CD4-positive, alpha-beta T cell treated with Interleukin-6 at 100 ng/mL for 8 hours (primary cell): ENCODE results near the gene GNG7.
"Not testable (repeated sequence)": the region's sequence is repeated elsewhere in the genome, so short reads cannot be mapped to it uniquely, and the experiment has no call there.

Experiments used
- DNase-seq: peaks from one replicate; pipeline ENCODE4 v3.0.0-alpha.2; 2020; ENCODE audit warnings: mixed read lengths, low spot score

GNG7 gene

GRCh38 chr19:2675892-2676291, 26.6 kb downstream of the GNG7 start:
- no peak for DNase-seq

DNA sequence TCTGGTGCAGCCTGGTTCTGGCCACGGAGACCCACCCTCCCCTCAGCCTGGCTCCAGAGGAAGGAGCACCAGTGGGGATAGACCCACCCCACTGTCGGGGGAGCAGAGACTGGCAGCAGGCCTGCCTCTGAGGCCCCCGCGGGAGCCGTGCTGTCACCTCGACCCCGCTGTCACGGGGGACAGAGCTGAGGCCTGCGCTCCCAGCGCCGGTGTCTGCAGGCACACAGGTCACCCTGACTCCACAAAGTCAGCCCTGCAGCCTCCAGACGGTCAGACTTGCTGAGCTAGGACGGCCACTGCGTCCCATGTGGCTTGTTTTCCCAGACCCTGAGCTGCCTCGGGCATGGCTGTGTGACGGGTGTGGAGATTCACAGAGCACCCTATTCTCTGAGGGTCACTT, 32.3 kb downstream of the GNG7 start:
- no peak for DNase-seq

GRCh38 chr19:2668175-2668763, 34.2 kb downstream of the GNG7 start:
- DNase-seq: no peak

GRCh38 chr19:2667349-2667748, 35.1 kb downstream of the GNG7 start:
- DNase-seq: not testable (repeated sequence)

- no peak for DNase-seq
Measured at GRCh38 chr19:2666344-2666994, 36.0 kb downstream of the GNG7 start.

GRCh38 chr19:2665103-2665502, 37.4 kb downstream of the GNG7 start:
- no peak for DNase-seq

DNA sequence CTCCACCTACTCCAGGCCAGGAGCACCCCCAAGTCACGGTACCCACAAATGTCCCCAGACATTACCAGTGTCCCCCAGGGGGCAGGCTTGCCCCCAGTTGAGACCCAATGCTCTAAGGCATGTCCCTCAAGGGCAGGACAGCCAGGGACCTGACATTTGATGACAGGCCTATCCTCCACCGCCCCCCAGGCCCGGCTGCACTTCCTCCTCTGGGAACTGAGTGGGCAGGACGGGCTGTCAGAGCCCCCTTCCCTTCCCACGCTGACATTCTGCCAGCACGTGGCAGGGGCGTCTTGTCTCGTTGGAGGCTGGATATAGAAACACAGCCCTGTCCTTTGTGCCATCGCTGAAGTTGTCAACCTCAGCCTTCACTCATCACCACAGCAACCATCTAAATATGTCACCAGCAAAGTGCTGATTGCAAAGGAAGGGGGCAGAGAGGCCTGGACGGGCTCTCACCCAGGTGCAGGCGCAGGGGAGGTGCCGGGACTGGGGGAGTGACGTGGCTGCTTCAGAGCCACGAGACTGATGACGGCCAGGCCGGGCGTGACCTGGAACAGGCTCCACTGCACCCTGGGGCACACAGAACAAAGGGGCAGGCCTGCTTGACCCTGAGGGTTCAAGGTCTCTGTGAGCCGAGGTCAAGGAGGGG, 38.4 kb downstream of the GNG7 start:
- no peak for DNase-seq

GRCh38 chr19:2661615-2662014, 40.9 kb downstream of the GNG7 start:
- DNase-seq: no peak

DNA sequence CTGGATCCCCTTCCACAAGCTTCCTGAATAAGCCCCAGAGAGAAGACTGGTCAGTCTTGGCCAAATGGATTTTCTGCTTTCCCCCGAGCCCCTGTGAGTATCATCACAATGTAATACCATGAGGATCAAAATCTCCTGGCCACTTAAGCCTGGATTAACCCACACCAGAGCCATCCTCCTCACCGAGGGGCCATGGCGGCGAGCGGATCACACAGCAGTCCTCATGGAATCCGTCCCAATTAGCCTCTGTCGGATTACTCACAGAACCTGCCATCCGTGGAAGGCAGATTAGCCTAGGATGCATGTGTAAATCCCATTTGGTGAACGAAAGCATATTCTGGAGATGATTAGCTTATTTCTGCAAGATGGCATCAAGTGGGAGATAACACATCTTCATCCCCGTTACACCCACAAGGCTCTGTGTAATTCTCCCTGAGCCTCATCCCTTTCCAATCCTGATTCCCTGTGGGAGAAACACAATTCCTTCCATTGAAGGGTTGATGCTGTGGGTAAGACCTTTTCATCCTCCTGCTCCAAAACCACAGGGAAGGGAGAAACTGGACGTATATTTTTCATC, 42.5 kb downstream of the GNG7 start:
- no peak for DNase-seq

GRCh38 chr19:2656533-2656932, 46.0 kb downstream of the GNG7 start:
- no peak for DNase-seq

- DNase-seq: no peak
Measured at GRCh38 chr19:2653710-2654707, 48.5 kb downstream of the GNG7 start.

GRCh38 chr19:2653218-2653617, 49.3 kb downstream of the GNG7 start:
- no peak for DNase-seq

GRCh38 chr19:2652504-2653099, 49.9 kb downstream of the GNG7 start:
- no peak for DNase-seq

- DNase-seq: not testable (repeated sequence)
Measured at GRCh38 chr19:2651002-2651733, 51.3 kb downstream of the GNG7 start.

GRCh38 chr19:2650515-2650914, 52.0 kb downstream of the GNG7 start:
- no peak for DNase-seq

GRCh38 chr19:2648528-2648937, 54.0 kb downstream of the GNG7 start:
- peak; percentile 69 for DNase-seq

DNA sequence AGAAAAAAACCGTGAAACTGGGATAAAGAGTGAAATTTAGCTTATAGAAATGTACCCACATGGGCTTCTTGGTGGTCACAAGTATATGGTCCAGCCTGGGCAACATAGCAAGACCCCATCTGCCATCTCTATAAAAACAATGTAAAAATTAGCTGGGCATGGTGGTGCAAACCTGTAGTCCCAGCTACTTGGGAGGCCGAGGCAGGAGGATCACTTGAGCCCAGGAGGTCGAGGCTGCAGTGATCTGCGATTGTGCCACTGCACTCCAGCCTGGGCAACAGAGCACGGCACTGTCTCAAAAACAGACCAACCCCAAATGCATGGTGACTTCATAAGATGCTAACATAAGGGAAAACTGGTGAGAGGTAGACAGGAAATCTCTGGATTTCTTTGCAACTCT, 54.4 kb downstream of the GNG7 start:
- DNase-seq: no peak

DNA sequence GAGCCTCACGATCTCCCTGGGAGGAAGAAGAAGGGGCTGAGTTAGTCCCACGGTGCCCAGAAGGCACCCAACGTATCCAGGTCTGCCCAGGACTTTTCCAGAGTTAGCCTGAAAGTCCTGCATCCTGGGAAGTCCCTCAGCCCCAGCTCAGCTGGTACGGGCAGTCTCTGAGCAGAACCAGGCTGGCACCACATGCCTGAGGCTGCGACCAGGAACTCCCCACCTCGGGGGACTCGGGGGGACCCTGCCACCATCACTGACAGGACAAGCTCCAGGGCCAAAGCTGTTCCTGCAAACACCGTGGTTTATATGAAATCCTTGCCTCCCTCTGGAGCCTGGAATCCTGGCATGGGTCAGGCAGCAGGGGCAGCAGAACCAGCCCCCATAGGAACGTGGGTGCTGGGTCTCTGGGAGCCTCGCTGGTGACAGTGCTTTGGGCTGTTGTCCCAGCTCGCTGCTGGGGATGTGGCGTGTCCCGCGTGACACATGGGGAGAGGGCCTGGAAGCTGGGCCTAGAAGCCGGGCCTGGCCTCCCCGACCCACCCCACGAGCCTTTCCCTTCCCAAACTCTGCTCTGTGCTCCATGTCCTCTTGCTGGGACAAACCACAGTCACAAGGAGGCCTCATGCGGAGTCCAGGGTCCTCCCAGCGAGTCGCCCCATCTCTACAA, 55.5 kb downstream of the GNG7 start:
- no peak for DNase-seq

- no peak for DNase-seq
Measured at GRCh38 chr19:2645826-2646225, 56.7 kb downstream of the GNG7 start.

DNA sequence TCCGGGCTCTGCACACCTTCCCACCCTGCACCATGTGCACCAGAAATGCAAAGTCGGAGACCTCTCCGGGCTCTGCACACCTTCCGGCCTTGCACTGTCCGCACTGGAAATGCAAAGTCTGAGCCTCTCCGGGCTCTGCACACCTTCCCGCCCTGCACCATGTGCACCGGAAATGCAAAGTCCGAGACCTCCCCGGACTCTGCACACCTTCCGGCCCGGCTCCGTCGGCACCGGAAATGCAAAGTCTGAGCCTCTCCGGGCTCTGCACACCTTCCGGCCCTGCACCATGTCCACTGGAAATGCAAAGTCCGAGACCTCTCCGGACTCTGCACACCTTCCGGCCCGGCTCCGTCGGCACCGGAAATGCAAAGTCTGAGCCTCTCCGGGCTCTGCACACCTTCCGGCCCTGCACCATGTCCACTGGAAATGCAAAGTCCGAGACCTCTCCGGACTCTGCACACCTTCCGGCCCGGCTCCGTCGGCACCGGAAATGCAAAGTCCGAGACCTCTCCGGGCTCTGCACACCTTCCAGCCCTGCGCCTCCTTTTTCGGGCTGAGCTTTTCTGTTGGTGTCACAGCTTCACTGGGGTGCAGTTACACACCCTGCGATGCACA, 59.3 kb downstream of the GNG7 start:
- DNase-seq: not testable (repeated sequence)
